ENCODE data around the gene CSNK1G1. TPM values are rescaled to one million over a fixed set of nuclear protein-coding genes. Genes with fewer than 3 reads are reported as not detected.
"Not testable (repeated sequence)": the region's sequence is repeated elsewhere in the genome, so short reads cannot be mapped to it uniquely, and the experiment has no call there.

The CSNK1G1 gene
- polyA plus RNA-seq, 3 donors, result 17.9 to 23.6 (median 23.1) TPM

- DNase-seq, result no peak
Observed at GRCh38 chr15:64136347-64136746, 219.6 kb downstream of the CSNK1G1 start.

- no peak for DNase-seq
Observed at GRCh38 chr15:64134345-64134829, 221.6 kb downstream of the CSNK1G1 start.

- no peak for DNase-seq
Observed at GRCh38 chr15:64133623-64134344, 222.2 kb downstream of the CSNK1G1 start.

DNA sequence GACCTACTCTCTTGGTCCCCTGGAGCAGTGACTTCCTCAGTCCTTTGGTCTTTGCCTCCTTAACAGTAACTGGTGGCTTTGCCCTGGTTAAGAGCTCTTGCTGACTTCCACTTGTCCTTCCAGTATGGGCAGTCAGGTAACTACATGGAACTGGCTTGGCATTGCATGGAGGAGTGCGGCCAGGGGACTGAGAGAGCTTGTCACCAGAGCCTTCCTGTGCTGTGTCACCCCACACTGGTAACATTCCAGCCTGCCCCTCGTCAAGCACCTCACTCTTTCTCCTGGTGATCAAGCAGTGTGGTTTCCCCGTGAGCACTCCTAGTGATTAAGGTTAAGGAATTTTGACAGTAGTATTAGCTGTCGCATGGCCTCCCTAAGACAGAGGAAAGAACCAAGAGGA lies 223.8 kb downstream of the CSNK1G1 start:
- DNase-seq, result no peak

- DNase-seq, result no peak
Observed at GRCh38 chr15:64131547-64131946, 224.4 kb downstream of the CSNK1G1 start.

DNA sequence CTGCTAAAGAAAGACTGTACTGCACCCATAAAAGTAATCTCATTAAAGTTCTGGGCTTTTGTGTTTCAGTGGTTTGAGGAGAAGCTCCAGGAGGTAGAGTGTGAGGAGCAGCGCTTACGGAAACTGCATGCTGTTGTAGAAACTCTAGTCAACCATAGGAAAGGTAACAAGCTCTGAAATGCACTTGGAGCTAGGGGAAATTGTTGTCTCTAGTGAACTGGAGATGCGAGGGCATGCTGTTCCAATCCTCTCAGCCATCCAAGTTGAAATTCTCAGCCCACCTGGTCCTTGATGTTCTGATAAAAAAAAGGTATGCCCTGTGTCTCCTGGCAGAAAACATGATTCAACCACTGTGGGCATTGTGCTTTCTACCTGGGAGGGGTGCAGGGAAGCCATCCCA lies 225.8 kb downstream of the CSNK1G1 start:
- no peak for DNase-seq

- DNase-seq, result no peak
Observed at GRCh38 chr15:64127521-64128270, 228.3 kb downstream of the CSNK1G1 start.

DNA sequence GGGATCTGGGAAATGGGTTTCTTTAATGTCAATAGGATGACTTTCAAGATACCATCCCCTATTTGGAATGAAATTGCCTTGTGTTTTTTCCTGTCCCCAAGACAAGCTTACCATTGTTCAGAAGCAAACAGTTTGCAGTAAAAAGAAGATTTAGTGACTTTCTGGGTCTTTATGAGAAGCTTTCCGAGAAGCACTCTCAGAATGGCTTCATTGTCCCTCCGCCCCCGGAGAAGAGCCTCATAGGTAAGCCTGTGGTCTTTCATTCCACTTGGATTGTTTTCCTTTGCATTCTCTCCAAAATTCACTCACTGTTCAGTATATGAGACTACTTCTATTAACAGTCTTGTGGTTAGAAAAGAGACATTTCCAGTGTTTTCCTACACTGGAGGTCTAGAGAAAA lies 230.0 kb downstream of the CSNK1G1 start:
- no peak for DNase-seq

DNA sequence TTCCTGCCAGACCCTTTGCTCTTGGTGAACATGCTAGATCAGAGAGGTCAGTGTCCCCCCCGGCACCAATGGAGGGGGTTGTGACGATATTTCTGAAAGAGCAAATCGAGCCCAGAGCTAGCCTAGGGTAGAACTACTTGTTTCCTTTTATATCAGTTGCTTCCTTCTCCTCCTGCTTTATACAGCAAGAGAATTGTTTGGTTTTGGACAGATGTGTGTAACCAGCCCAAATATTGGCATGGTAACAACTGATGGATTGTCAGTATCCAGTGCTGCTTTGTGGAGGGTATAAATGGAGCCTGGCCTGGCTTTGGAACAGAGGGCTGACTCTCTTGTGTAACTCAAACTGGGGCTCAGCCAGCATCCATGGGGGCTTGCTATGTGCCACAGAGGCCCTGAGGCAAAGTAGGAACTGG lies 233.0 kb downstream of the CSNK1G1 start:
- no peak for DNase-seq

GRCh38 chr15:64122444-64122843 lies 233.5 kb downstream of the CSNK1G1 start:
- DNase-seq, result no peak

DNA sequence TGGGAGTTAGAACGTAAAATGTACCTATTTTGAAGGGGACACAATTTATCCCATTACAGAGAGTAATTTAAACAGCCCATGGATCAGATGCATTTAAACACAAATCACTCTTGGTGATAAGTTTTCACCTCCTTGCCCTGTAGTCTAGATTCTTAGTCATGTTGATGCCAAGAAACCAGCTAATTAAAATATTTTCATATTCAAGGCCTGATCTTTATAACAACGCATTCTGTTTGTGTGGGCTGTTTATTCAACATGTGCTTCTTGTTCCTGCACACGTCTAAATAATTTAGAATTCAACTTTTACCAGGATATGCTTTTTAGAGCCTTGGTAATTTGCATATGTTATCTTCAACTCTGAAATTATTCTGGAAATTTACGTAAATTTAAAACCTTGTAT lies 234.4 kb downstream of the CSNK1G1 start:
- DNase-seq, result no peak

GRCh38 chr15:64120322-64120721 lies 235.7 kb downstream of the CSNK1G1 start:
- not testable (repeated sequence) for DNase-seq

GRCh38 chr15:64117759-64118487 lies 238.1 kb downstream of the CSNK1G1 start:
- no peak for DNase-seq

Other genes with a start within 250 kb of the CSNK1G1 start
- gene SNX22, start 204.4 kb downstream of the CSNK1G1 start, polyA plus RNA-seq (ENCODE audit: insufficient read length in 3 of 3), result 1 to 10 TPM; 1.3 to 2.5 (median 2.5) TPM
- 100 to 1,000 TPM; 508 to 641 (median 545) TPM for gene PPIB, start 193.2 kb downstream of the CSNK1G1 start, polyA plus RNA-seq (ENCODE audit: insufficient read length in 3 of 3)
- gene PCLAF, start 25.3 kb upstream of the CSNK1G1 start, polyA plus RNA-seq (ENCODE audit: insufficient read length in 3 of 3), result 10 to 100 TPM; 36.3 to 47.8 (median 36.8) TPM
- 10 to 100 TPM; 35.7 to 41.3 (median 37.2) TPM for gene TRIP4, start 31.7 kb upstream of the CSNK1G1 start, polyA plus RNA-seq (ENCODE audit: insufficient read length in 3 of 3)
- gene ZNF609, start 104.4 kb upstream of the CSNK1G1 start, polyA plus RNA-seq (ENCODE audit: insufficient read length in 3 of 3), result 10 to 100 TPM; 34.5 to 37.0 (median 34.9) TPM

All from renal pelvis (tissue), 4 donors.